GM12878 (cell line): ENCODE results near the gene SCUBE3. TPM values are rescaled to one million over a fixed set of nuclear protein-coding genes. Genes with fewer than 3 reads are reported as not detected.

ENCODE experiments used
- ATAC-seq: fragments of 200-7000 bp; cut with Tn5 transposase; 3 replicates; pipeline ENCODE4 v1.9.1; 2020; ENCODE audit warnings: mild to moderate bottlenecking, moderate library complexity
- BruUV-seq: library from RNA; stranded (reverse); fragments of 400-500 nt; replicated peaks from 2 replicates; lab custom pipeline; 2021; lab: Mats Ljungman, UMichigan
- CTCF ChIA-PET: fragments of 300-600 bp; sonication (Branson Sonifier 250); formaldehyde crosslinking; extraction: SDS; loops from one replicate; lab custom pipeline; 2021; ENCODE audit warnings: inconsistent platforms; lab: Yijun Ruan, JAX
- POLR2A ChIA-PET: fragments of 350-600 bp; formaldehyde crosslinking; extraction: SDS; loops from one replicate; lab custom pipeline; 2021; ENCODE audit warnings: inconsistent platforms; lab: Charles Lee
- RAD21 ChIA-PET: fragments of 300-600 bp; sonication (Branson Sonifier 250); formaldehyde crosslinking; loops from one replicate; lab custom pipeline; 2023; ENCODE audit warnings: antibody characterized with exemption; ENCODE audit not compliant: unreplicated experiment; lab: Charles Lee
- SMC1A ChIA-PET: fragments of 300-600 bp; sonication (Branson Sonifier 250); formaldehyde crosslinking; loops from one replicate; lab custom pipeline; 2023; ENCODE audit not compliant: unreplicated experiment, uncharacterized antibody; lab: Charles Lee
- DNase-seq: peaks from one replicate; pipeline ENCODE4 v3.0.0-alpha.2; 2011; ENCODE audit warnings: low read depth, low spot score
- FAIRE-seq: peaks from 3 replicates; lab custom pipeline; 2011; peaks lifted over from hg19 to GRCh38; lab: Jason Lieb, UNC
- H2AFZ ChIP-seq: 2 replicates; pipeline ENCODE4 v1.6.0; 2011; ENCODE audit warnings: low read depth, low read length, control low read depth; ENCODE audit not compliant: control insufficient read depth
- H3K27ac ChIP-seq: 2 replicates; pipeline ENCODE4 v1.5.1; 2011; ENCODE audit warnings: control low read depth; ENCODE audit not compliant: control insufficient read depth, insufficient read depth
- H3K27me3 ChIP-seq, 2 experiments: replicated peaks in 1 of 2; 2 replicates each; pipeline versions ENCODE4 v1.6.0 to v1.6.1; 2011; ENCODE audit warnings: low read length in 1 of 2; ENCODE audit not compliant: control insufficient read depth in 2 of 2, insufficient read depth in 2 of 2
- H3K36me3 ChIP-seq, 2 experiments: 2 replicates each; pipeline ENCODE4 v1.5.1; 2011; ENCODE audit warnings: low read length in 1 of 2; ENCODE audit not compliant: control insufficient read depth in 2 of 2, insufficient read depth in 2 of 2
- H3K4me1 ChIP-seq: 2 replicates; pipeline ENCODE4 v1.6.1; 2011; ENCODE audit warnings: mild to moderate bottlenecking, low read length, moderate library complexity, mixed read lengths; ENCODE audit not compliant: control insufficient read depth, insufficient read depth
- H3K4me2 ChIP-seq: 2 replicates; pipeline ENCODE4 v1.6.0; 2011; ENCODE audit warnings: control low read depth; ENCODE audit not compliant: control insufficient read depth, insufficient read depth
- H3K4me3 ChIP-seq: fragments of 200-600 bp; sonication (generic); 2 replicates; pipeline ENCODE4 v1.5.1; 2016
- H3K79me2 ChIP-seq: 2 replicates; pipeline ENCODE4 v1.6.0; 2011; ENCODE audit warnings: low read length; ENCODE audit not compliant: control insufficient read depth, insufficient read depth
- H3K9ac ChIP-seq: 2 replicates; pipeline ENCODE4 v1.8.0; 2011; ENCODE audit warnings: low read length, control low read depth, mixed read lengths; ENCODE audit not compliant: control insufficient read depth, insufficient read depth
- H3K9me3 ChIP-seq: replicated peaks from 3 replicates; pipeline ENCODE4 v1.5.1; 2011; ENCODE audit warnings: mild to moderate bottlenecking, low read length; ENCODE audit not compliant: control insufficient read depth, insufficient read depth
- H4K20me1 ChIP-seq: 2 replicates; pipeline ENCODE4 v1.6.0; 2011; ENCODE audit not compliant: control insufficient read depth, insufficient read depth
- CUX1 ChIP-seq: IDR thresholded peaks from 2 replicates; pipeline ENCODE4 v1.6.1; 2012; ENCODE audit warnings: improper control_type of control experiment, low read depth, low read length; ENCODE audit not compliant: insufficient replicate concordance
- E4F1 ChIP-seq: fragments of 450-650 bp; IDR thresholded peaks from 2 replicates; pipeline ENCODE4 v1.6.1; 2018; ENCODE audit warnings: borderline replicate concordance, mild to moderate bottlenecking; ENCODE audit not compliant: partially characterized antibody
- MTA3 ChIP-seq: IDR thresholded peaks from 2 replicates; pipeline ENCODE4 v1.6.1; 2012; ENCODE audit warnings: low read length, inconsistent platforms, borderline replicate concordance
- MYC ChIP-seq: IDR thresholded peaks from 2 replicates; pipeline ENCODE4 v1.6.1; 2011; ENCODE audit warnings: mild to moderate bottlenecking, low read length, moderate library complexity, inconsistent platforms; ENCODE audit not compliant: insufficient read depth, insufficient replicate concordance, insufficient read length, severe bottlenecking
- POU2F2 ChIP-seq: IDR thresholded peaks from 3 replicates; pipeline ENCODE4 v1.6.1; 2011; ENCODE audit warnings: low read depth, mild to moderate bottlenecking, low read length, borderline replicate concordance
- RELB ChIP-seq: fragments of 450-650 bp; IDR thresholded peaks from 2 replicates; pipeline ENCODE4 v1.6.1; 2017; ENCODE audit warnings: low read depth, mild to moderate bottlenecking, moderate library complexity
- USF2 ChIP-seq: IDR thresholded peaks from 2 replicates; pipeline ENCODE4 v1.6.1; 2011; ENCODE audit warnings: low read depth, low read length, improper control_type of control experiment, borderline replicate concordance
- YBX1 ChIP-seq: fragments of 450-650 bp; IDR thresholded peaks from 2 replicates; pipeline ENCODE4 v1.6.1; 2016; ENCODE audit warnings: antibody characterized with exemption
- WGBS: methylation state at CpG from one replicate; pipeline ENCODE4 v1.1.6; 2016; ENCODE audit warnings: low lambda C conversion rate; ENCODE audit not compliant: insufficient replicate concordance, insufficient coverage; ENCODE audit errors: missing lambda C conversion rate; 5-methylcytosine and 5-hydroxymethylcytosine counted together
- in situ Hi-C: fragments of 300-500 bp; cut with MboI; formaldehyde crosslinking; loops from 9 replicates; pipeline ENCODE4 v1.14.3; 2018; ENCODE audit warnings: mixed read lengths
- intact Hi-C: fragments of 100-400 bp; cut with micrococcal nuclease; formaldehyde crosslinking; loops from one replicate; pipeline ENCODE4 v1.14.2; 2022; ENCODE audit not compliant: unreplicated experiment
- polyA plus RNA-seq, 11 experiments: library from polyadenylated mRNA; depleted of rRNA in 4 of 11; unstranded in 6 of 11; stranded (reverse) in 5 of 11; fragments of >200 nt; fragmentation: Nextera tagmentation in 4 of 11; fragmentation: Illumina TruSeq in 1 of 11; extraction: Ambion mirVana in 4 of 11; extraction: Trizol in 1 of 11; gene quantifications; 1 replicate in 1 of 11; 2 replicates in 10 of 11; pipeline versions ENCODE4 v1.2.1 to v1.2.3, GENCODE V29; 2011 to 2016; ENCODE audit warnings: inconsistent platforms in 2 of 11, missing spikeins in 2 of 11, low read depth in 1 of 11
- total RNA-seq, 4 experiments: library from RNA; depleted of rRNA in 3 of 4; stranded (reverse); fragments of >200 nt in 3 of 4; fragmentation: Illumina TruSeq in 1 of 4; extraction: Trizol in 1 of 4; gene quantifications; 2 replicates each; pipeline versions ENCODE4 v1.2.1 to v1.2.3, GENCODE V29; 2013 to 2021

Gene SCUBE3
- total and polyA plus RNA-seq, 10 of the 15 experiments (the other 5 are each of a cell fraction or from before 2014, with no cell fraction given), result under 0.01 to 0.20 (median 0.07) TPM; not detected in 4

- FAIRE-seq (no peak), DNase-seq (no peak), ATAC-seq (no peak)
- no peak overlapping the region for H3K27ac ChIP-seq
- no peak overlapping the region for H3K9ac ChIP-seq
- in situ Hi-C loops (no loop called here), intact Hi-C loops (no loop called here)
- TF ChIP-seq CUX1, result no peak
- no peak for TF ChIP-seq RELB
- no peak for TF ChIP-seq YBX1
- TF ChIP-seq USF2, result no peak
- no peak for TF ChIP-seq E4F1
- no peak for TF ChIP-seq MYC
- TF ChIP-seq POU2F2, result no peak
- no peak for TF ChIP-seq MTA3
- ChIA-PET CTCF (interaction anchor here (1.0 to 7.3 kb wide), 2 partner anchors 11 to 48 kb away, joined by 3 to 39 read pairs; no protein-coding TSS in a partner anchor), POLR2A (no interaction called here), RAD21 (no interaction called here), SMC1A (interaction anchor here (0.9 to 1.8 kb wide), 2 partner anchors 12 to 13 kb away, joined by 3 to 5 read pairs; no protein-coding TSS in a partner anchor)
- no peak overlapping the region for H3K4me2 ChIP-seq
- H3K79me2 ChIP-seq, result no peaks in the 10 kb centered on the region
- BruUV-seq, result no TSS peak
- no peaks in the 10 kb centered on the region for H3K36me3 ChIP-seq
- no peaks in the 10 kb centered on the region for H3K4me1 ChIP-seq
- no peaks in the 10 kb centered on the region; a peak in 1 of 4 replicates for H3K27me3 ChIP-seq
- H3K9me3 ChIP-seq, result no peaks in the 10 kb centered on the region
- H3K4me3 ChIP-seq, result no peak overlapping the region
- no peak overlapping the region for H2AFZ ChIP-seq
- no peaks in the 10 kb centered on the region for H4K20me1 ChIP-seq
- 51% methylated on average over 3 of the region's 3 CpGs for WGBS
These were observed 18.5 kb upstream of the SCUBE3 start for GRCh38 chr6:35195120-35195780.
